B cell (primary cell): ENCODE measurements around the gene UBQLN4. TPM values are rescaled to one million over a fixed set of nuclear protein-coding genes. Genes with fewer than 3 reads are reported as not detected.
"Not testable (repeated sequence)": the region's sequence is repeated elsewhere in the genome, so short reads cannot be mapped to it uniquely, and the experiment has no call there.

Experiments used
- ATAC-seq: fragments of 200-7000 bp; cut with Tn5 transposase; one replicate; pipeline ENCODE4 v1.10.0; 2021; ENCODE audit warnings: low read depth, mild to moderate bottlenecking, moderate number of reproducible peaks, moderate library complexity
- CTCF ChIA-PET: fragments of 350-600 bp; sonication (Branson Sonifier 250); formaldehyde crosslinking; loops from one replicate; lab custom pipeline; 2021; ENCODE audit warnings: antibody characterized with exemption, inconsistent platforms; lab: Charles Lee
- POLR2A ChIA-PET: fragments of 350-600 bp; sonication (Branson Sonifier 250); formaldehyde crosslinking; loops from one replicate; lab custom pipeline; 2021; ENCODE audit warnings: antibody characterized with exemption; lab: Charles Lee
- DNase-seq: peaks from one replicate; pipeline ENCODE4 v3.0.0; 2013
- H2AFZ ChIP-seq: 2 replicates; pipeline ENCODE4 v1.6.1; 2012; ENCODE audit warnings: mild to moderate bottlenecking, low read depth, low read length; ENCODE audit not compliant: insufficient read depth, poor library complexity, severe bottlenecking
- H3K27ac ChIP-seq, 2 donors: 1 replicate in 1 of 2; 2 replicates in 1 of 2; pipeline ENCODE4 v1.5.1; 2012 to 2013; ENCODE audit warnings: low read length in 2 of 2, mild to moderate bottlenecking in 2 of 2, moderate library complexity in 1 of 2
- H3K27me3 ChIP-seq, 4 experiments: fragments of 200-600 bp in 1 of 4; sonication (generic) in 1 of 4; replicated peaks in 1 of 4; 1 replicate in 2 of 4; 2 replicates in 2 of 4; pipeline versions ENCODE4 v1.6.1 to v1.7.0; 2013 to 2016; ENCODE audit warnings: low read length in 3 of 4, mild to moderate bottlenecking in 2 of 4, mixed read lengths in 1 of 4, moderate library complexity in 1 of 4; ENCODE audit not compliant: insufficient read depth in 4 of 4, control insufficient read depth in 3 of 4; ENCODE audit errors: control extremely low read depth in 1 of 4
- H3K36me3 ChIP-seq, 2 experiments: replicated peaks in 1 of 2; 1 replicate in 1 of 2; 2 replicates in 1 of 2; pipeline versions ENCODE4 v1.6.1 to v1.7.1; 2013; ENCODE audit warnings: low read length in 1 of 2; ENCODE audit not compliant: insufficient read depth in 2 of 2, control insufficient read depth in 1 of 2; ENCODE audit errors: control extremely low read depth in 1 of 2, extremely low read depth in 1 of 2
- H3K4me1 ChIP-seq, 2 donors: fragments of 200-600 bp in 1 of 2; sonication (generic) in 1 of 2; 1 replicate in 1 of 2; 2 replicates in 1 of 2; pipeline versions ENCODE4 v1.5.1 to v1.6.1; 2013 to 2017; ENCODE audit warnings: low read length in 2 of 2; ENCODE audit not compliant: control insufficient read depth in 2 of 2, insufficient read depth in 2 of 2
- H3K4me2 ChIP-seq: replicated peaks from 2 replicates; pipeline ENCODE3; 2012; ENCODE audit warnings: mild to moderate bottlenecking, low read depth, low read length; ENCODE audit not compliant: poor library complexity, severe bottlenecking
- H3K4me3 ChIP-seq, 5 experiments: fragments of 200-600 bp in 1 of 5; sonication (generic) in 1 of 5; 1 replicate in 3 of 5; 2 replicates in 2 of 5; pipeline versions ENCODE4 v1.5.1 to v1.7.0; 2011 to 2016; ENCODE audit warnings: low read length in 4 of 5, mild to moderate bottlenecking in 4 of 5, low read depth in 2 of 5, control low read depth in 1 of 5, moderate library complexity in 1 of 5; ENCODE audit not compliant: insufficient read depth in 1 of 5; ENCODE audit errors: control extremely low read depth in 1 of 5, extremely low read depth in 1 of 5
- H3K79me2 ChIP-seq: fragments of 200-600 bp; sonication (generic); one replicate; pipeline ENCODE4 v1.6.0; 2016; ENCODE audit warnings: low read length; ENCODE audit not compliant: control insufficient read depth, insufficient read depth
- H3K9ac ChIP-seq: fragments of 200-600 bp; sonication (generic); 2 replicates; pipeline ENCODE4 v1.6.1; 2017; ENCODE audit warnings: mild to moderate bottlenecking, low read length, moderate library complexity
- H3K9me3 ChIP-seq, 3 donors: one replicate each; pipeline versions ENCODE4 v1.6.1 to v1.7.1; 2013; ENCODE audit warnings: low read length in 2 of 3; ENCODE audit not compliant: control insufficient read depth in 2 of 3, insufficient read depth in 1 of 3; ENCODE audit errors: control extremely low read depth in 1 of 3
- H4K20me1 ChIP-seq: 2 replicates; pipeline ENCODE4 v1.6.0; 2012; ENCODE audit warnings: mild to moderate bottlenecking, low read length; ENCODE audit not compliant: insufficient read depth, control insufficient read depth, poor library complexity, severe bottlenecking
- H3K27ac Mint-ChIP-seq: one replicate; pipeline ENCODE4 v1.8.0; 2021; ENCODE audit warnings: mixed read lengths
- H3K27me3 Mint-ChIP-seq: one replicate; pipeline ENCODE4 v1.8.0; 2021; ENCODE audit warnings: mixed read lengths
- H3K4me1 Mint-ChIP-seq: one replicate; pipeline ENCODE4 v1.8.0; 2021; ENCODE audit warnings: mixed read lengths
- H3K4me3 Mint-ChIP-seq: one replicate; pipeline ENCODE4 v1.8.0; 2021; ENCODE audit warnings: mixed read lengths
- H3K9me3 Mint-ChIP-seq: one replicate; pipeline ENCODE4 v1.8.0; 2022; ENCODE audit warnings: mixed read lengths; ENCODE audit not compliant: insufficient read depth
- EZH2 ChIP-seq: IDR thresholded peaks from 2 replicates; pipeline ENCODE4 v1.6.1; 2012; ENCODE audit warnings: borderline replicate concordance, low read depth, mild to moderate bottlenecking, moderate library complexity, low read length; ENCODE audit not compliant: insufficient read depth, poor library complexity, severe bottlenecking
- WGBS: methylation state at CpG from one replicate; pipeline ENCODE4 v1.1.5; 2013; ENCODE audit warnings: missing lambda C conversion rate; ENCODE audit not compliant: insufficient coverage; 5-methylcytosine and 5-hydroxymethylcytosine counted together
- intact Hi-C: fragments of 100-400 bp; cut with micrococcal nuclease; formaldehyde crosslinking; loops from one replicate; pipeline ENCODE4 v1.10.0; 2022
- polyA plus RNA-seq: library from polyadenylated mRNA; depleted of rRNA; stranded (reverse); fragments of >200 nt; gene quantifications from 2 replicates; pipeline ENCODE4 v1.2.3, GENCODE V29; 2012
- total RNA-seq, 2 donors: library from RNA; stranded (reverse); fragments of 120-200 nt in 1 of 2; gene quantifications; 1 replicate in 1 of 2; 2 replicates in 1 of 2; pipeline versions ENCODE4 v1.2.3 to v1.2.4, GENCODE V29; 2013 to 2022
- TF ChIP-seq, protein P1 (sequence below): fragments of 200-600 bp; IDR thresholded peaks from one replicate; pipeline ENCODE4 v1.8.0; 2022; ENCODE audit warnings: antibody characterized with exemption, mild to moderate bottlenecking

The UBQLN4 gene
- total and polyA plus RNA-seq, 2 donors (not counting 1 experiment from before 2014, with no cell fraction given), result 20.9 to 39.0 TPM

DNA sequence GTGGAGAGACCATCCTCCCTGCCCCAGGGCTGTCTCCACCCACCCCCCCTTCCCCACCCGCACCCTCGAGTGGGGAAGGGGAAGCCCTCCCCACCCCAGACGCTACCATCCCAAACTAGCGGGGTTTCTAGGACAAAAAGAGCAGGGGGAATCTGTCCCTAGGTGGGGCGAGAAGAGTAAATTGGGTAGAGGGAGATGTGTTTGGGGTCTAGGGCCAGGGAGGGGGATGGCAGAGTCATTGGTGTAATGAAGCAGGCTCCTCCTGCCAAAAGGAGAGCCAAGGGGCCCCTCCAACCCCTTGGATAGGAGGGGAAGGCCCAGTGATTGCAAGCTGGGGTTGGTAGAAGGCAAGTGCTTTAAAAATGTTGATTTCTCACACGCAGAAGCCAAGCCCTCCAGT, 18.7 kb upstream of the UBQLN4 start:
- peaks cover 11 to 23% of the 10 kb centered on the region in 2 donors for H3K4me1 ChIP-seq
- ChIA-PET CTCF (no interaction called here), POLR2A (no interaction called here)
- H3K27me3 Mint-ChIP-seq, result no peaks in the 10 kb centered on the region
- DNase-seq (no peak), ATAC-seq (no peak)
- WGBS, result 86% methylated on average over 2 of the region's 6 CpGs
- H3K9ac ChIP-seq, result no peak overlapping the region
- peaks cover 20% of the 10 kb centered on the region for H3K4me1 Mint-ChIP-seq
- no peak overlapping the region for H3K4me3 Mint-ChIP-seq
- H3K9me3 Mint-ChIP-seq, result no peaks in the 10 kb centered on the region
- H4K20me1 ChIP-seq, result no peaks in the 10 kb centered on the region
- no peak overlapping the region for H3K27ac ChIP-seq
- intact Hi-C loops, result no loop called here
- H3K4me2 ChIP-seq, result no peak overlapping the region
- no peak overlapping the region for H3K27ac Mint-ChIP-seq
- no peak overlapping the region for H3K4me3 ChIP-seq
- peaks cover 0 to 4% (median 0%) of the 10 kb centered on the region in 3 donors for H3K9me3 ChIP-seq
- no peak overlapping the region for H2AFZ ChIP-seq
- H3K36me3 ChIP-seq, result no peaks in the 10 kb centered on the region
- H3K79me2 ChIP-seq, result no peaks in the 10 kb centered on the region
- H3K27me3 ChIP-seq, result peaks cover 0 to 4% (median 1%) of the 10 kb centered on the region in 4 experiments
- TF ChIP-seq, protein P1, sequence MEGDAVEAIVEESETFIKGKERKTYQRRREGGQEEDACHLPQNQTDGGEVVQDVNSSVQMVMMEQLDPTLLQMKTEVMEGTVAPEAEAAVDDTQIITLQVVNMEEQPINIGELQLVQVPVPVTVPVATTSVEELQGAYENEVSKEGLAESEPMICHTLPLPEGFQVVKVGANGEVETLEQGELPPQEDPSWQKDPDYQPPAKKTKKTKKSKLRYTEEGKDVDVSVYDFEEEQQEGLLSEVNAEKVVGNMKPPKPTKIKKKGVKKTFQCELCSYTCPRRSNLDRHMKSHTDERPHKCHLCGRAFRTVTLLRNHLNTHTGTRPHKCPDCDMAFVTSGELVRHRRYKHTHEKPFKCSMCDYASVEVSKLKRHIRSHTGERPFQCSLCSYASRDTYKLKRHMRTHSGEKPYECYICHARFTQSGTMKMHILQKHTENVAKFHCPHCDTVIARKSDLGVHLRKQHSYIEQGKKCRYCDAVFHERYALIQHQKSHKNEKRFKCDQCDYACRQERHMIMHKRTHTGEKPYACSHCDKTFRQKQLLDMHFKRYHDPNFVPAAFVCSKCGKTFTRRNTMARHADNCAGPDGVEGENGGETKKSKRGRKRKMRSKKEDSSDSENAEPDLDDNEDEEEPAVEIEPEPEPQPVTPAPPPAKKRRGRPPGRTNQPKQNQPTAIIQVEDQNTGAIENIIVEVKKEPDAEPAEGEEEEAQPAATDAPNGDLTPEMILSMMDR, result no peak
- no peak for TF ChIP-seq EZH2

DNA sequence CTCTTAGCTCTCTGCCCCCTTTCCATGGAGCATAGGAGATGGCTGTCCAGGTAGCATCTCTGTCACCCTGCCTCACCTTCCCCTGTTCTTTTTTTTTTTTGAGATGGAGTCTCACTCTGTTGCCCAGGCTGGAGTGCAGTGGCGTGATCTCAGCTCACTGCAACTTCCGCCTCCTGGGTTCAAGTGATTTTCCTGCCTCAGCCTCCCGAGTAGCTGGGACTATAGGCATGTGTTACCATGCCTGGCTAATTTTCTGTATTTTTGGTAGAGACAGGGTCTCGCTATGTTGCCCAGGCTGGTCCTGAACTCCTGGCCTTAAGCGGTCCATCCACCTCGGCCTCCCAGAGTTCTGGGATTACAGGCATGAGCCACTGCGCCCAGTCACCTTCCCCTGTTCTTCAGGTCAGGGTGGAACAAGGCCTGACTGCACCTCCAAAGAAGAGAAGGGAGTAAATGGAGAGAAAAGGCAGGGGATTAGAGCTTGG, 17.8 kb upstream of the UBQLN4 start:
- ATAC-seq, H3K27me3 ChIP-seq, H3K4me3 ChIP-seq, H3K27ac Mint-ChIP-seq, H4K20me1 ChIP-seq, intact Hi-C loops, H3K79me2 ChIP-seq, H3K36me3 ChIP-seq, H3K27me3 Mint-ChIP-seq, POLR2A ChIA-PET, H3K4me3 Mint-ChIP-seq, H2AFZ ChIP-seq, DNase-seq, H3K9me3 ChIP-seq, H3K9ac ChIP-seq, H3K27ac ChIP-seq, H3K4me2 ChIP-seq, H3K9me3 Mint-ChIP-seq, CTCF ChIA-PET: not testable (repeated sequence)
- peaks cover 10 to 16% of the 10 kb centered on the region in 2 donors for H3K4me1 ChIP-seq
- 100% methylated on average over 3 of the region's 7 CpGs for WGBS
- peaks cover 14% of the 10 kb centered on the region for H3K4me1 Mint-ChIP-seq
